Measurements from ENCODE around the gene PDF.

GRCh38 chr16:69319381-69319780 is 11.0 kb downstream of the PDF start:
- TF ChIP-seq, protein P1, sequence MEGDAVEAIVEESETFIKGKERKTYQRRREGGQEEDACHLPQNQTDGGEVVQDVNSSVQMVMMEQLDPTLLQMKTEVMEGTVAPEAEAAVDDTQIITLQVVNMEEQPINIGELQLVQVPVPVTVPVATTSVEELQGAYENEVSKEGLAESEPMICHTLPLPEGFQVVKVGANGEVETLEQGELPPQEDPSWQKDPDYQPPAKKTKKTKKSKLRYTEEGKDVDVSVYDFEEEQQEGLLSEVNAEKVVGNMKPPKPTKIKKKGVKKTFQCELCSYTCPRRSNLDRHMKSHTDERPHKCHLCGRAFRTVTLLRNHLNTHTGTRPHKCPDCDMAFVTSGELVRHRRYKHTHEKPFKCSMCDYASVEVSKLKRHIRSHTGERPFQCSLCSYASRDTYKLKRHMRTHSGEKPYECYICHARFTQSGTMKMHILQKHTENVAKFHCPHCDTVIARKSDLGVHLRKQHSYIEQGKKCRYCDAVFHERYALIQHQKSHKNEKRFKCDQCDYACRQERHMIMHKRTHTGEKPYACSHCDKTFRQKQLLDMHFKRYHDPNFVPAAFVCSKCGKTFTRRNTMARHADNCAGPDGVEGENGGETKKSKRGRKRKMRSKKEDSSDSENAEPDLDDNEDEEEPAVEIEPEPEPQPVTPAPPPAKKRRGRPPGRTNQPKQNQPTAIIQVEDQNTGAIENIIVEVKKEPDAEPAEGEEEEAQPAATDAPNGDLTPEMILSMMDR (IDR thresholded peaks at IDR 0.05; ENCODE audit: insufficient read depth, low read length), result no peak
- TF ChIP-seq POLR2AphosphoS5 (IDR thresholded peaks at IDR 0.05; ENCODE audit: low read depth), result no peak
